GM18909 (cell line): Measurements from ENCODE around the gene CFAP58.

Experiments used
- ATAC-seq: cut with Tn5 transposase; IDR thresholded peaks from one replicate; pipeline ENCODE4 v1.9.1; 2021; ENCODE audit warnings: mild to moderate bottlenecking; ENCODE audit not compliant: unreplicated experiment, poor library complexity

Gene CFAP58

GRCh38 chr10:104333728-104334373 lies 19.8 kb upstream of the CFAP58 start:
- ATAC-seq: no peak

DNA sequence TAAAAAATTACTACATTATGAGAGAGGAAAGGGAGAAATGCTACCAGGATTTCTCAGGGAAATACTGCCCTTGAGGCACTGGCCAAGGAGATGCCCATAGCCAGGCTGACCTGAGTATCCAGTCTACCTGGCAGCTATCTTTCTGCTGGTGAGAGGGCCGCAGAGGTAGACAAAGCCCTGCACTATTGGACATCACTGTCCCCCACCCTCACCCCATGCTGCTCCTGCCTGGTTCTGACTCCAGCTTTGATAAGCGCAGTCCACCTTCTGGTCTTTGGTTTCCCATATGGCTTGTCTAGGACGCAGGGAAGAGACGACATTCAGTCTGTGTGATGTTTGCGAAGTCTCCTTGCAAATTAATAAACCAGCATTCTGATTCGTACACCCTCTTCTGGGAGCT lies 19.1 kb upstream of the CFAP58 start:
- ATAC-seq: no peak

GRCh38 chr10:104334965-104335650 lies 18.5 kb upstream of the CFAP58 start:
- ATAC-seq: no peak

GRCh38 chr10:104336821-104337467 lies 16.7 kb upstream of the CFAP58 start:
- peak; percentile 27 for ATAC-seq

- ATAC-seq: peak; percentile 46
Observed at GRCh38 chr10:104337521-104337984, 16.1 kb upstream of the CFAP58 start.

DNA sequence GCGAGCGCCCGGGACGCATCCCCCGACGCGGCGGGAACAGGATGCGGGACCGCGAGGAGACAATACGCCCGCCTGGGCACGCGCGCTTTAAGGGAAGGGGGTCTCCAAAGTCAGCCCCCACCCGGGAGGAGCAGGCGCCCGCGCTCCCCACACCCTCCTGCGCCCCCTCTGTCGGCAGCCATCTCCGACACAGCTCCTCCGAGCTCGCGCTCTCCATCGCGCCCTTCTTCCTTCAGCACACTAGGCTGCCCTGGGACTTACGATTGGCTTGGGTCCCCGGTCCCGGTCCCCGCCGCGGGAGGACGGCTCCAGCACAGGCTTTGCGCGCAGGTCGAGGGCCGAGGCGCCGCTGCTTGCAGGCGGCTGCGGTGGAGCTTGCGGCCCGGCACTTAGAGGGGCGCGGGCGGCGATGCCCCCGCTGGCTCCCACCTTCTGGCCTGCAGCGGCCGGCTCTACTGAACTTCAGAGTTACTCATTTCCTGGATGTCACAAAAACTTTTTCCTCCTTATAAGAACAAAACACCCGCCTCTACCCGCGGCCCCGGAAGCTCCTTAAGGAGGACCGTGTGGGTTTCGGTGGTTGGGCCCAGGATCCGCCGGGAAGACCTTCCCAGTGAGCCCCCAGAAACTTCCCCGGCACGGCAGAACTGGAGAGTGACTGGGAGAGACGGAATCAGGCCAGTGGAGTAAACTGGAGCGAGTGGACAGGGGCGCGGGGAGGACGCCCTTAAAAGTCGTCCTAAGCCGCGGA lies 15.5 kb upstream of the CFAP58 start, which contains the start of gene ITPRIP:
Gene ITPRIP (minus strand): TSS at position 481 of the 751 bp plus-strand sequence. CDS start 22,414 bp downstream, outside the sequence.
- peak; percentile 75 for ATAC-seq

DNA sequence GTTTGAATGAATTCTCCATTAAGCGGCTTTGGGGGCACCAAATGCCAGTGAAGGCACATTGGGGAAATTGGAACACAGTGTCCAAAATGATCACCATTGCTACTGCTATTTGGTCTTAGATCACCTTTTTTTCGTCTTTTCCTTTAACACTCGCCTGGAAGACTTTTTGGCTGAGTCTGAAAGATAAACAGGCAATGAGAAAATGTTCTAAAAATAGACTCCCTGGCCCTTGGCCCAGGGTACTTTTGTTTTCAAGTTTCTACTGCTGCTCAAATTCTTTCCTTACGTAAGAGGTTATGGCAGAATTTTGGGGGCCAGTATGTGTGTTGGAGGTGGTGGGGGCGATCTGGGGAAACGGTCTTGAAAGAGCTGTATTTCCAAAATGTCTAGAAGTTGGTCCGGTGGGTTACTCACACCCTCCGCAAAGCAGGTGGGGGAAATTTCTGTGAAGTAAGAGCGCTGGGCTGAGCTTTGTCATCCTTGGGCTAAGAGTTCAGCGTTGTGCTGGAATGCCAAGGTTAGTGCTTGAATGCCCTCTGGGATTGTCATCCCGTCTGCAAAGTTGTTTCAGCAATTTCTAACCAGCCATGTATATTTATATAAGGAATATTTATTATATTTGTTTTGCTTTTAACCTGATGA lies 14.0 kb upstream of the CFAP58 start:
- no peak for ATAC-seq

- ATAC-seq: no peak
Observed at GRCh38 chr10:104340111-104340526, 13.5 kb upstream of the CFAP58 start.

GRCh38 chr10:104340641-104341040 lies 13.0 kb upstream of the CFAP58 start:
- ATAC-seq: no peak

GRCh38 chr10:104342941-104343411 lies 10.7 kb upstream of the CFAP58 start:
- no peak for ATAC-seq

DNA sequence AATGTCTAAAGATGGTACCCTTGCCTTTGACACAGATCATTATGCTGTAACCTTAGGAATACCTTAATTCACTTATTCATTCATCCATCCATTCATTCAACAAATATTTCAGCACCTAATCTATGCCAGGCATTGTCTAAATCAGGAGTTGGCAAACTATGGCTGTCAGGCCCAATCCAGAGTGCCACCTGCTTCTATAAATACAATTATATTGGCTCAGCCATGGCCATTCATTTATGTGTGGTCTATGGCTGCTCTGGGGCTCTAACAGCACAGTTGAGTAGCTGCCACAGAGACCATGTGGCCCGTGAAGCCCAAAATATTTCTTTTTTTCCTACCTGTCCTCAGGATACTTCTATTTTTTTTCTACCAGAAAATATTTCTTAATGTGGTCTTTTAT lies 9.4 kb upstream of the CFAP58 start:
- no peak for ATAC-seq

DNA sequence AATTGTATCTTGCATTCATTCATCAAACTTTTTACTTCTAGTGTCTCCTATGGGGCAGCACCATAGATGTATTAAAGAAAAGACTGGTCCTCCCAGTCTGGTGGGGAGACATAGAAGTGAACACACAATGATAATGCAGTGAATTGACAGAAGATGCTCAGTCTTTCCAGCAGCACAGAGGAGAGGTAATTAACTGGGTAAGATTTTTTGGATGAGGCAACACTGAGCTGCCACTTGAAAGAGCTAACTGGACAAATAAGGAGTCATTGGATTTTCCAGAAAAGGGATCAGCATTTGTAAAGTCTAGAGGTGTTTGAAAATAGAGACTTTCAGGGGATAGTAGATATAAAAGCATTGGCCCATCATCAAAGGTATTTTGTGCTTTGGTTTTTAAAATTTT lies 8.1 kb upstream of the CFAP58 start:
- no peak for ATAC-seq

DNA sequence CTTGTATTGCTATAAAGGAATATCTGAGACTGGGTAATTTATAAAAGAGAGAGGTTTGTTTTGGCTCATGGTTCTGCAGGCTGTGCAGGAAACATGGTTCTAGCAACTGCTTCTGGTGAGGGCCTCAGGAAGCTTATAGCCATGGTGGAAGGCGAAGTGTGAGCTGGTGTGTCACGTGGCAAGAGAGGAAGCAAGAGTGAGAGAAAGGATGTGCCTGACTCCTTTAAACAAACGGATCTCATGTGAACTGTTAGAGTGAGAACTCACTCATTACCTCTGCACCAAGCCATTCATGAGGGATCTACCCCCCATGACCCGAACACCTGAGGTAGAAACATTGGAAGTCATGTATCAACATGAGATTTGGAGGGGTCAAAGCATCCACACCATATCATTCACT lies 7.7 kb upstream of the CFAP58 start:
- ATAC-seq: no peak

DNA sequence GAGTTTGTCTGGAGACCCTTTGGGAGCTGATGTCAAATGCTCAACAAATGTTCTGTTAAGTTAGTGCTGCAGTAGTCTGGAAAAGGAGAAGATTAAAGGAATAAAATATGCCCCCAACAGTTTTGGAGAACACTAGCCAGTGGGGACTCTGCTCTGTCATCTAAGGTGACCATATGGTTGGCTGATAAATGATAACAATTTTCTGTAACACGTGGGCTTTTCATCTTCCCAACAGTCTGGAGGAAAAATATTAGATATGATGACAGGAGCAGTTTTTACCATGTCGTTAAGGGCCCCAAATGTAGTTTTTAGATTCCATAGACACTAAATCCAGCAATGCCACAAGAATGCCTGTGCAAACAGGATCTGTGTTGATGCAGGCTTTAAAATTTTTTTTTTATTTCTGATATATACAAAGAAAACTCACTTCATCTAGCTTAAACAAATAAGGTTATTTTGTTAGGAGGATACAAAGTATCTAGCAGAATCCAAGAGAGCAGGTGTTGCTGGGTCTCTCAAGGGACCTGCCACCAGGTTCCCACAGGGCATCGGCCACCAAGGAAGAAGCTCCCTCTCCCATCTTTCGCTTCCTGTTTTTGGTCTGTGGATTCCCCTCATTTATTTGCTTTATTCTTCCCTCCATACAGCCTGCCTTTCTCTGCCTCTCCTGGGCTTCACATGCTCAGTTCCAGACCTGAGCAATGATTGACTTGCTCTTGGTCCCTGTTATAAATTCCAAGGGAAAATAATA lies 6.2 kb upstream of the CFAP58 start:
- no peak for ATAC-seq

GRCh38 chr10:104348601-104349000 lies 5.0 kb upstream of the CFAP58 start:
- no peak for ATAC-seq

DNA sequence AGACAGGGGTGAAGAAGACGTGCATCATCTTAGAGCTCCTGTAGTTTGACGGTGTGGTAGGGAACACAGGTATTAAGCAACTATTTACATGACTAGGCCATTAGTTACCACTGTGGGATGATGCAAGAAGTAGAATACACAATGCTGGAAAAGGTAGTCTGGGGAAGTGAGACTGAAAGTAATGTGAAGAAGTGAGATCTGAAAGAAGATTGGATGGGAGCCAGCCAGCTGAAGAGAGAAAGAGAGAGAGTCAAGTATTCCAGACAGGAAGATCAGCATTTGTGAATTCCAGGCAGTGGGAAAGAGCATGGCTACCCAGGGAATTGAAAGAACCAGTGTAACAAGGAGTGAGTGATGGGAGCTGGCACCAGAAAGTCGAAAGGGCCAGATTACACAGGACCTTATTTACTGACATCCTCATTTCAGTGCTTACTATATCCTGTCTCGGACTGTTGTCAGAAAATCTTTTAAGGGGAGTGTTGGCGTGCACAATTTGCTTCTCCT lies 4.0 kb upstream of the CFAP58 start:
- ATAC-seq: peak; percentile 51

DNA sequence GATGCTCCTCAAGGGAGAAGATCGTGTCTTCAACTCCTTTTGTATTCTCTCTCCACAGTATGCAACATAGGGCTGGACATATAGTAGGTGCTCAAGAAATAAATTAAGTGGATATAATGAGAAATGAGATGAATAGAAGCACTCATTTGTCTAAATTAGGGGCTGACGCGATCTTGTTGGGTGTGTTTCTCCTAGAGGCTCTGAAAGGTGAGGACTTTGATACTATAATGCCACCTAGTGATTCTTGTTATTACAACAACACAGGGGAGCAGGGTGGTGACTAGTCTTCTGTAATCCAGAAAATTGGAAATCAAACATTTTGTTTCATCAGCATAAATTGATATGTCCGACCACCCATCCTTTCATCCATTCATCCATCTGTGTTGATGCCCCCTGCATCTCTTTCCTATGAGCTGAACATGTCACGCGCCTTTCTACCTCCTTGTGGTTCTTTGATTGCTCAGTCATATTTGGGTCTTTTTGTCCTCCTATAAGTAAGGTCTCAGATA lies 3.5 kb upstream of the CFAP58 start:
- peak; percentile 53 for ATAC-seq

- no peak for ATAC-seq
Observed at GRCh38 chr10:104351061-104351702, 2.5 kb upstream of the CFAP58 start.
